Stimulated activated CD4-positive, alpha-beta T cell treated with anti-CD3 and anti-CD28 coated beads, Interleukin-15, amount 100 ng/mL, for 48 hours (primary cell): ENCODE data around the gene CD274.
"Not testable (repeated sequence)": the region's sequence is repeated elsewhere in the genome, so short reads cannot be mapped to it uniquely, and the experiment has no call there.

Experiments
- DNase-seq, 2 donors: peaks; one replicate each; pipeline ENCODE4 v3.0.0-alpha.2; 2020; ENCODE audit warnings: low read depth in 2 of 2

Gene CD274

DNA sequence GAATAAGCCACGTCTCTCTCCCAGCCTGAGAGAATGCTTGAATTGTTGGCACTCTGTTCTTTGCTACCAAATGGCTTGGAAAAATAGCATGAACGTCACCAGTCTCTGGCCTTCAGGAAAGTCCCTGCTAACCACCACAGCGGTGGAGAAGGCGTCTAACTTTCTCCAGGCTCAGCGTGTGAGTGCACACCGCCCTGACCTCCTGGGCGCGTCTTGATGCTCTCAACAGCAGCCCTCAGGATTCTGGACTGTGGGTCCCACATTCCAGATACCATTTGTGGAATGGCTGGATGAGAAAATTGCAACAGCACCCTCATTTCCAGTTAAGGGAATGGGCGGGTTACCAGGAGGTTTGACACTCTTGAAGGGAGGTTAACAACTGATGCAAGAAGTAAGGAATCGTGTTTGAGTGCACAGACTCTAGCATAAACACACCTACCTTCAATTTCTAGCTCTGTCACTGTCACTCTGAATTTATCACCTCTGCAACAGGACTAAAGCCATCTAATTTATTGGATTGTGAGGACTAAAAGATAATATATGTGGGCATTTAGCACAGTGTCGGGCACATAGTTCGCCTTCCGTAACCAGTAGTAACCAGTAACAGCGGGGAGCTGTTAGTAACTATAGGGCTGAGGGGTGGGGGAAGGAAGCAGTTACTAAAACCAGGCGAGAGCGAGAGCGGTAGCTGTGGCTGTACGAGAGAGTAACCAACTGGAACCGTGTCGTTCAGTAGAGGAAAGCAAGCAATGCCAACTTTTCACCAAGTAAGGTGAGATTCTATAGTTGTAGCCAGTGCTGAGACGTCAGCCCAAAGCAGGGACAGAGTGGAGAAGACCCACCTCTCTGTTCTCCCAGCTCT lies 11.8 kb upstream of the CD274 start:
- DNase-seq, result peak in 1 of 2 donors; percentile 38

DNA sequence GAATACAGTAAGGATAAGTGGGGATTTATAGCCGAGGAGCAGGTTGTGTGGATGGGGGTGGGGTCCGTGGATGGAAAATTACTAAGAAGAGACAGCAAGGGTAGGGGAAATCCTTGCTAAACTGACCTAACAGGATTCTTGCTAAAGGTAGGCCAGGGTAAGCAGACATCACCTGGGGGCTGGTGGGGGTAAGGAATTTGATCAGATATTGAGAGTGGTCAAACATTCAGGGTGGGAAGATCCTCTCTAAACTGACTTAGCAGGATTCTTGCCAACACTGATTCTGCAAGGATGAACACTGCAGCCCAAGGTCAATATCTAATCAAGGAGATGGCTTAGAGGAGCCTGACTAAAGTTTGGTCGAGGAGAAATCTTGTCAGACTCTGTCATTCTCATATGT lies 9.9 kb upstream of the CD274 start:
- DNase-seq, result no peak

DNA sequence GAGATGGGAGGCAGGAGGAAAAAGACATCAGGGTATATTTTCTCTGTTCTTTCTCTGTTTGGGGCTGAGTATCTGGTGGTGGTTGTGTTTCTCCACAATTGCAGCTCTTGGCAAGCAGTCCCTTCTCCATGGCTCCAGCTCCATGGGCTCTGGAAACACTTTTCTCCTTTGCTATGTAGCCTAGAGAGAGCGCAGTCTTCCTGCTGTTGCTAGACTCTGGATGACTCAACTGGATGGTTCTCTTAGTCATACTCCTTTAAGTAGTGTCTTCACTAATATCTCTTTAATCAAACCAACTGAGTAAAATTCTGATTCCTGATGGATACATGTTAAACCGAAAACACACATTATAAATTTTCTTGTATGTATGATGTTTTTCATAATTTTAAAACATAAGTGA lies 9.3 kb upstream of the CD274 start:
- DNase-seq, result no peak

DNA sequence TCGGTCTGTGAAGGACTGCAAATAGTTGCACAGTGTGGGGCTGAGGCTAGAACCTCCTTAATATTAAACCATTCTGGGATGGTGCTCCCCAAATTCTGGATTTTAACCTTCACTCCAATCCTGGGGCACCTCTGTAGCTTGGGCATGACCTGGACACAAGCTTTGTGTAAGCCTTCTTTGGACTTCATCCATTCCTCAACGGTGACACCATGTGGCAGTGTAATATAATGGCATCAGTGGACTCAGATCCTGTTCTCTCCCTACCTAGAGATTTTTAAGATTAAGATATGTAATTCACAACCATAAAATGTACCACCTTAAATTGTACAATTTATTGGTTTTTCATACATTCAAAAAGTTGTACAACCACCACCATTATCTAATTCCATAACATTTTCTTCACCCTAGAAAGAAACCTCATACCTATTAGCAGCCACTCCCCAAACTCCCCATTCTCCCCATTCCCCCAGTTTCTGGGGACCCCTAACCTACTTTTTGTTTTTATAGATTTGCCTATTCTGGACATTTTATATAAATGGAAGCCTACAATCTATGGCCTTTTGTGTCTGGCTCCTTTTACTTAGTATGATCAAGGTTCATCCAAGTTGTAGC lies 7.8 kb upstream of the CD274 start:
- no peak for DNase-seq

DNA sequence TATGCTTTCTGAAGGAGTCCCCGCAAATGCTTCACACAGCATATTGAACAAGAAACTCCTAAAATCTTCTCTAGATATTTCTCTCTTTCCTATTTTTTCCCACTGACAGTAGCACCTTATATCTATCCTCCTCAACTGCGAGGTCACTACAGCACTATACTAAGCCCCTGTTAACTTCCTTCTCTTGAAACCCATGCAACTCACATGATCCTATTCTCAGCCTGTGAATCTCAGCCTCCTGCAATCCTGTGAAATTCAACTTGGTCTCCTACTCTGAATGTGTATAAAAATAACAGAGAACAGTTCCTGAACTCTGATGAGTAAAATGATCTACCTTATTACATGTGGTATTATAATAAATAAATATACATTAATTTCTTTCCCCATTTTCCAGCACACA lies 6.5 kb upstream of the CD274 start:
- no peak for DNase-seq

DNA sequence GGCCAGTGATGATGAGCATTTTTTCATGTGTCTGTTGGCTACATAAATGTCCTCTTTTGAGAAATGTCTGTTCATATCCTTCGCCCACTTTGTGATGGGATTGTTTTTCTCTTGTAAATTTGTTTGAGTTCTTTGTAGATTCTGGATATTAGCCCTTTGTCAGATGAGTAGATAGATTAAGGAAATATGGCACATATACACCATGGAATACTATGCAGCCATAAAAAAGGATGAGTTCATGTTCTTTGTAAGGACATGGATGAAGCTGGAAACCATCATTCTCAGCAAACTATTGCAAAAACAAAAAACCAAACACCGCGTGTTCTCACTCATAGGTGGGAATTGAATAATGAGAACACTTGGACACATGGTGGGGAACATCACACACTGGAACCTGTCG lies 5.2 kb upstream of the CD274 start:
- DNase-seq, result not testable (repeated sequence)

DNA sequence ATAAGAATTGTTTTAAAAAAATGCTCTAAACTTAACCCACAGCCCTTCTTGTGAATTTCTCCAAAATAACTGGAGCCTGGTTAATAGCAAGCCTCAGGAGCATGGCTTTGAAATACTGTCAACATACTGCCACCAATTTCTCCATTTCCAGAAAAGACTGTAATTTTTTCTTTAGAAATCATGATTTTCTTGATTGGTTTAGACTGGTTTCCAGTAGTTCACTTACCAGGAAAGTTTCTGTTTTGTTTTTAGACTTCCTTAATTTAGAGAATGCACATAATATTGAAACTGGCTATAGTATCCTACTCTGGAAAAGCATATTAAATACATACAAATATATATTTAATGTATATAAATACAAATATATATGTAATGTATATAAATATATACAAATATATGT lies 4.5 kb upstream of the CD274 start:
- DNase-seq, result no peak

DNA sequence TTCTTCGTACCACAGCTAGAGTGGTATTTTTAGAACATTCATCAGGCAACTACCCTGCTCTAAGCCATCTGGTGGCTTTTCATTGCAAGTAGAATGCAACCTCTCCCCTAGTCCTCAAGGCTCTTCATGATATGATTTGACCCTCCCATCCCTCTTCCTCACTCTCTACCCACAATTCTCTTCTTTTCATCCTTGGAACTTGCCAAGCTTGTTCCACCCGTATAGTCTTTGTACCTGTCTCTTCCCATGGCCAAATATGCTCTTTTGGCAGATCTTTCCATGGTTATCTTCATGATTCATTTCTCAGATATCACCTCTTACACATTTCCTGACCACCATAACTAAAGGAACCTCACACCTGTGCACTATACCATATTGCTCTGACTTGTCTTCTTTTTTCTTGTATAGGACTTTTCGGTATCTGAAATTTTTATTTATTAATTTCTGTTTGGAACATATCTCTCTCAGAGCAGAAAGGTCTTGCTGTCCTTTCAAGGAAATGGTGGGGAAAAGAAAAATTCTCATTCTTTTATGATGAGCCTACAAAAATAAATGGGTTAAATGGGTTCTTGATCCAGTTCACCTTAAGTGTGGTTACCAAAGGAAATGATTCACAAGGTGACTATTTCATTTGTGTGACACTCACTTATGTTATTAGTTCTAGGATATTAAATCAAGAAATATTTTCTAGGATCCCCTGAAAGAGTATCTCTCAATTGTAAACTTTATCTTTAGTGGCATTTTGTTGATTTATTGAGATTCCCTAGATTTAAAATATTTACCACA lies 3.7 kb upstream of the CD274 start:
- DNase-seq, result no peak

DNA sequence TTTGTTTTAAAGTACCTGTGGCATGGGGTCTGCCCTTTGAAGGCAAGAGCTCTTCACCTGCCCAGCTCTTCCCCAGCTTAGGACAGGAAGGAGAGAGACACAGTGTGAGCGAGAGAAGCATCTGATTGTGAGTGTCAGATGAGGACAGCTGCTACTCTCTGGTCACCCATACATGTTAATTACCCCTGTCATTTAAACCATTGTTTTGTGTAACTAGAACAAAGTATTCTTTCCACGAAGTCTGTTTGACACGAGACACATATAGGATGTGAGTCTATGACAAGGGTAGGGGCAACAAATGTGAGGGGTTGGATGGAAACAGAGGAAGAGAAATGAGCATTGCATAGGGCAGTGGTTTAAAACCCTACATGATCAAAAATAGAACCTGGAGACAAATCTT lies 3.0 kb upstream of the CD274 start:
- DNase-seq, result no peak

DNA sequence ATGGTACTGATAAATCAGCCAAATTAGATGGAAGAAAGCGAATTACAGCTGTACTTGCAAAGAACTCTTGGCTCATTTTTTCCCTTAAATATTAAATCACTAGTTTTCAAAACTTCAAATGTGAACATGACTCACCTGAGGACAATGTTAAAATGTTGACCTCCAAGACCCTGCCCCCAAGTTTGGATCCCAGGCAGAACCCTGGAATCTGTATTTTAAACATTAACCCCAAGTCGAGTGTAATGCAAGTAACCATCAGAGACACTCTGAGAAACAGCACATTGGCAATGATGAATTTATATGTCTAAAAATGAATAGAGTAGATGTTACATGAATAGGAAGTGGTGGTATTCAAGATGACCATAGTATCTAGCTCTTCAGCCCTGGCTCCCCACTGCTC lies 2.3 kb upstream of the CD274 start:
- DNase-seq, result no peak

DNA sequence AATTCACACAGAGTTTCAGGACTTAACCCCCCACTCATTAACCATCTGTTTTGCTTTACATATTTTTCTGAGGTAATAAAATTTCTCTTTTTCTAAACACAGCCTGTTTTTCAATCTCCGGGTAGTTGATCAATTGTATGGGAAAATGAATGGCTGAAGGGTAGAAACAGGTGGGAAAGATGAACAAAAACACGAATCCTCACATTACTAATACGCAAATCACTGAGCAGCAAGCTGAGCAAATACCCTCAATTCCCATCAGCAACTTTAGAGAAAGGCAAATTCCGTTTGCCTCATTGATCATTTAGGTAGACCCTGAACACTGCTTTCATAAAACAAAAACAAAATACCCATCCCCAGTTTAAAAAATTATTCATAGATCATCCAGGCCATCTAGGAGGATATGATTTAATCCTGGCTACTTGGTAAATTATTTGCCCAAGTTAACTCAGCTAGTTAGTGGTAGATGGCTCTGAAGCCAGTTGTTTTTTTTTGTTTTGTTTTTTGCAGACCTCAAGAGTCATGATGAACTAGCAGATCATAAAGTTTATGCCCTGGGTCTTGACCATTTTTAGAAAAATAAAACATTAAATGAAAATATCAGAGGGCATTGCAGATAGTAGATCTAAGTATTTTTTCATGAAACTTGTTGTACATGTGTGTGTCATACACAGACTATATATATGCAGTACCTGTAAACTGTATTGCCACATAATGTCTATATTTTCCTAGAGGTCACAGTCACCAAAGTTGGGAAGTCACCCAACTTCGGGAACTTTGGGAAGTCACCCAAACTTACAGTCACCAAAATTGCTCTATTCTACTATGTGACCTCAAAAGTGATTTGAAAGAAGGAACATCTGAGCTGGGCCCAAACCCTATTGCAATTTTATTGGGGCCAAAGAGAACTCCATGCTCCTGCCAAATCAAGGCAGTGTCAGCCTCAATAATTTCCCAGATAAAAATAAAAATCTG lies 1.6 kb upstream of the CD274 start:
- DNase-seq, result no peak

DNA sequence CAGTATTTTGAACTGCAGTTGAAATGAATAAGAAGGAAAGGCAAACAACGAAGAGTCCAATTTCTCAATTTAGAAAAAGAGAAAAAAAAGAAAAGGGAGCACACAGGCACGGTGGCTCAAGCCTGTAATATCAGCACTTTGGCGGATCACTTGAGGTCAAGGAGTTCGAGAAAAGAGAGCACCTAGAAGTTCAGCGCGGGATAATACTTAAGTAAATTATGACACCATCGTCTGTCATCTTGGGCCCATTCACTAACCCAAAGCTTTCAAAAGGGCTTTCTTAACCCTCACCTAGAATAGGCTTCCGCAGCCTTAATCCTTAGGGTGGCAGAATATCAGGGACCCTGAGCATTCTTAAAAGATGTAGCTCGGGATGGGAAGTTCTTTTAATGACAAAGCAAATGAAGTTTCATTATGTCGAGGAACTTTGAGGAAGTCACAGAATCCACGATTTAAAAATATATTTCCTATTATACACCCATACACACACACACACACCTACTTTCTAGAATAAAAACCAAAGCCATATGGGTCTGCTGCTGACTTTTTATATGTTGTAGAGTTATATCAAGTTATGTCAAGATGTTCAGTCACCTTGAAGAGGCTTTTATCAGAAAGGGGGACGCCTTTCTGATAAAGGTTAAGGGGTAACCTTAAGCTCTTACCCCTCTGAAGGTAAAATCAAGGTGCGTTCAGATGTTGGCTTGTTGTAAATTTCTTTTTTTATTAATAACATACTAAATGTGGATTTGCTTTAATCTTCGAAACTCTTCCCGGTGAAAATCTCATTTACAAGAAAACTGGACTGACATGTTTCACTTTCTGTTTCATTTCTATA lies 602 bp upstream of the CD274 start:
- DNase-seq, result no peak

DNA sequence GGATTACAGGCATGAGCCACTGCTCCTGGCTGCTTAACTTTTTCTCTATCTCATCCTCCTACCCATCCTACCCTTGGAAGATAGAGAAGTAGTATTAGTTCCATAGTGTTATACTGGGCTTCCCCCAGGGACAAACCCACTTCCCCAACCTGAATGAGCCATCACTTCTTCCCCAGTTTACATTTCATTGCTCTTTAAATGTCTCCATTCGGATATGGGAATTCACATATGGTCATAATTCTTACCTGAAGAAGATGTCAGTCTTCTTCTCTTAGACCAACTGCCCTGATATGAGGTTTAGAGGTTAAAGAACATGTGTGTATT lies 1.9 kb downstream of the CD274 start:
- no peak for DNase-seq

DNA sequence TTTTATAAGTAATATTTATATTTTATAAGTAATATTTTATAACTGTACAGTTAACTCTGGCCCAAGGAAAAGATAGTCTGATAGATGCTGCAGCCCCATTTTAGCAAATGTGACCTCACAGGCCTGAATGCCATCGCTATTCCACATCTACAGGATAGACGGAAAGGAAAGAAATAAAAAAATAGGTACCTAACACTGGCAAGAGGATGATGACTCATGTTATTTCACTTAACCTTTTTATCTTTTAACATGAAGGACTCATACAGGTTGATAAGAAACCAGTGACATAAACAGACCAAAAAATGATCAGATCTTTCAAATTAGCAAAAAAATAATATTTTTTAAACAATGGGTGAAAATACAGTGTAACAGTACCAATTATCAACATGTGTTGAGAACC lies 2.7 kb downstream of the CD274 start:
- DNase-seq, result no peak

DNA sequence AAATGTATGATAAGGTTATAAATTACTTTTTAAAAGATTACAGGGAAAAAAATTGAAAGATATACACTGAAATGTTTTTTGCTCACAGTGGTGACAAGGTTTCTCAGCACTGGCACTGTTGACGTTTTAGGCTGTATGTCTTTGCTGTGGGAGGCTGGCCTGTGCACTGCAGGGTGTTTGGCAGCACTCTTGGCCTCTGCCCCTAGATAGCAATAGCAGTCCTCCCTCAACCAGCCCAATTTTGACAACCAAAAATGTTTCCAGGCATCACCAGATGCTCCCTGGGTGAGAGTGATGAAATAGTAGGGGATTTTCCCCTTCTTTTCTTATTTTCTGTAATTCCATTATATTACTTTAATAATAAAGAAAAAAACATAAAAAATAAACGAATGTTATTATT lies 3.3 kb downstream of the CD274 start:
- no peak for DNase-seq

DNA sequence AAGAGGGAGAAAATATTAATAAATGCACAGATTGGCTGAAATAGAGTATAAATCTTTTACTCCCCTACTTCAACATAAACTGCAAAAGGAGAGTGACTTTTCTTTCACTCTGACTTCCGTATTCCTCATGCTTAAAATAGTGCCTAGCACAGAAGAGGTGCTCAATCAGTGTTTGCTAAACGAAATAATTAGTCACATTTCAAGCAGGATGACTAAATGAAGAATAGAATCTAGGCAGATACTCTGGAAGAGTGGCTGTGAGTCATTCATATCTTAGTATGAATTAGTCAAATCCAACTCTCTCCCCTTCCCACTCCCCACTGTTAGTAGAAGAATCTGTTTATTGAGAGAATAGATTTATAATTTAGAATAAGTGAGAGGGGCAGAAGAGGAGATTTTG lies 4.8 kb downstream of the CD274 start:
- no peak for DNase-seq

DNA sequence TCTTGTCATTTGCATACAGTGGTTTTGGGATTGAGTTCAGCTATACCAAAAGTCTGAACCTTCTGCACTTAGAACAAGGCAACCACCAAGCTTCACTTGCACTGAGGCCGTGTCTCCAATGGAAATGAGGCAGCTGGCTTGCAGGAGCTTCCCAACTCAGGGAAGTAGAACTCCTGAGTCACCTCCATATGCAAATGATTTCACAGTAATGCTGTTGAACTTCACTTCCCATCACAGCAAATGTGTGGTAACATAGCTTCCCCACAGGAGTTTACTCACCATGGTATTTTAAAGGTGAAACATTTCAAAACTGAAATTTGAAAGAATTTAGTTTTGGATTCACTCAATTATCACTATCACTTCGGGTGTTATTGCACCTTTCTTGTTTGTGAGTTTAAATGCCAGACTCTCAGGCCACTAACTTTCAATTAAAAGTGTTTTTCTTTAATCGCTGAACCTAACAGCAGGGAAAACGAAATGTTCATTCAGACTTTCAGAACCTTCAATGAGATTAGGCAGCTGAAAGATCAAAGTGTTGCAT lies 9.0 kb downstream of the CD274 start:
- no peak for DNase-seq

DNA sequence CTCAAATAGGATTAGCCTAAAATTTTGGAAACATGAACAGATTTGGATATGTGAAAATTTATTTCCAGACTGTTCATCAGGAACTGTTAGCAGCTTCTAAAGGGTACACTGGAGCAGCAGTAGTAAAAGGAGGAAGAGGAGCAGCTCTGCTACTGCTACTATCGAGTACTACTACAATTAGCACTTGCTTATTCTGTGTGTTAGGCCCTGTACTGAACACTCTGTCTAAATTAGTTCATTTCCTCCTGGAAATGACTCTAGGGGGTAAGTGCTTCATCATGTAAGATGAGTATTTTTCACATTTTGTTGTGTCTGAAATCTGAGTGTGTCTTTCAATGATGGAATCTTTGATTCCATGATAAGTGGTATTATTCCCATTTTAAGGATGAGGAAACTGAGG lies 9.8 kb downstream of the CD274 start:
- no peak for DNase-seq

DNA sequence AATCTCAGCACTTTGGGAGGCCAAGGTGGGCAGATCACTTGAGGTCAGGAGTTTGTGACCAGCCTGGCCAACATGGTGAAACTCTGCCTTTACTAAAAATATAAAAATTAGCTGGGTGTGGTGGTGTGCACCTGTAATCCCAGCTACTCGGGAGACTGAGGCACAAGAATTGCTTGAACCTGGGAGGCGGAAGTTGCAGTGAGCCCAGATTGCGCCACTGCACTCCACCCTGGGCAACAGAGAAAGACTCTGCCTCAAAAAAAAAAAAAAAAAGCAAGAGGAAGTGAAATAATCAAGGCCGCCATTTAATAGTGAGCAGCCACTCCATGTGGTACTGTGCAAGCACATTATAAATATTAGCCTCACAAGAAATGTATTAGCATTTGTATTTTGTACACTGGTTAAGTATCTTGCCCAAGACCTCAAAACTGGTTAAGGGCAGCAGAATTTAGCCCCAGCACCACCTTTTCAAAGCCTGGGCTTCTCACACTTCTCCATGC lies 14.5 kb downstream of the CD274 start:
- not testable (repeated sequence) for DNase-seq

DNA sequence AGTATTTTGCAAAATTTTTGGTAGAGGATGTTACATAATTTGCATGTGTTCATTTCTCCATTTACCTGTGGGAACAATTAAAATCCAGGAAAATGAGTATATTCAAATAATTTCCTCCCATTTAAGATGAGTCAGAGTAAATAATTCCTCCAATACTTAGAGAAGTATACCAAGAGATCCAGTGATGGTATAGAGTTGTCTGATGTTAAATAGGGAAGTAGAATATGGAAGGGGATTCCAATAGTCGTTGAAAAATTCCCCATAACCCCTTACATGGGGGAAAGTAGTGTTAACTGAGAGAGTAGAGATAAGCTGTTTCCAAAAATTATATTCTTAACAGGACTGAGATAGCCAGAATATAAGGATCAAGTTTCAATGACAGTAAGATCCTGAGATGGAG lies 15.7 kb downstream of the CD274 start:
- no peak for DNase-seq
